A172 (cell line): ENCODE results near the gene RAB38. TPM values are rescaled to one million over a fixed set of nuclear protein-coding genes. Genes with fewer than 3 reads are reported as not detected.

Source experiments
- DNase-seq: peaks from one replicate; pipeline ENCODE4 v3.0.0-alpha.2; 2015; ENCODE audit warnings: low spot score
- total RNA-seq: library from RNA; depleted of rRNA; stranded (reverse); fragments of >200 nt; shearing (Covaris generic); gene quantifications from 2 replicates; pipeline ENCODE4 v1.2.3, GENCODE V29; 2014; rRNA removed

The RAB38 gene
- total RNA-seq, 1 experiment from 2014 or later: not detected

DNA sequence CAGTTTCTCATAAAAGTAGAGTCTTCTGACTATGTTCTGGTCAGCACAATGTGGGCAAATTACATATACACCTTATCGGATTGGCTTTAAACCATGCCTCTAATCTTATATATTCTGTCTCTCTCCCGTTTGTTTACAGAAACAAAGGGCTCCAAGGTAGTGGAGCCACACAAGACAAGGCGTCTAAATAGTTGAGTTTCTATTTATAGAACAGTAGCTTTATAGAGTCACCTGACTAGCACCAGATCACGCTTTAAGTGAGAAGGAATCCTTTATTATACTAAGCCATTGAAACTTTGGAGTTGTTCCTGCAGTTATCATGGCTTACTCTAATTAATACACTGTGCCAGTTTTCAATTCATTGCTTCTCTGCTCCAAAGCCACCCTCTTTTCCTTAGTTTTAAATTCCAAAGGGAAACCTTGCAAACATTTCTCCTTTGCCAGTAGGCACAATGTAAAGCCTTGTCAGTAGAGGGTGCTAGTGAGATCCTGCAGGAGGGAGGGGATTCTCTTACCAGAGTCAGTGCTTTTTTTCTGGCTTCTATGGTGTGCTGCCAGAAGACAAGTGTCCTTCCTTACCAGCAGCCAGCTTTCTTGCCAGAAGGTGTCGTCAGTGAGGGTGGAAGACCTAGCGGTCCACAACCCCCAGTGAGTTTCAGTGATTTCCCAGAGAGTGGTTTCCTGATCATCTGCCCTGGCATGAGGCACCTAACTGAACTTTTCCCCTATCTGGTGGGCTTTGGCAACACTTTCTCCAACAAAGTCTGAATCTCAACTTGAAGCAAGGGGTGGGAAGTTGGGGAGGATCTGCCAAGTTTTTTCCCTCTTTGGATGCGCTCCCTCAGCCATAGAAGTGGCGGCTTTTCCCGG lies 71.7 kb downstream of the RAB38 start:
- DNase-seq: peak; percentile 77

DNA sequence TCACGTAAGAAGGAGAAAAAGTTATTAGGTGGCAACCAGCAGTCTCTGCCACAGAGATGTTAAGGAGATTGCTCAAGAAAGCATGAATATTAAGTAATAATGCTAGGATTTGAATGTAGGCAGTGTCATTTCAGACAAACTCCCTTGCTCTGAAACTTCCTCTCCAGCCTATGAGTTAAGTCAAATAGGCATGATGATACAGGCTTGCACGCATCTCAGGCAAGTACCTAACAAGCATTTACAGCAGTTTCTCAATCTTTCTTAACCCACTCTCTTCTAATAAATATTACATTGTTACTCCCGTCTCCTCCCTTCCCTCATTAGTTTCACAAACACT lies 72.7 kb downstream of the RAB38 start:
- no peak for DNase-seq

GRCh38 chr11:88101881-88102597 lies 73.2 kb downstream of the RAB38 start:
- no peak for DNase-seq

- no peak for DNase-seq
These were observed 75.1 kb downstream of the RAB38 start for GRCh38 chr11:88100151-88100550.

DNA sequence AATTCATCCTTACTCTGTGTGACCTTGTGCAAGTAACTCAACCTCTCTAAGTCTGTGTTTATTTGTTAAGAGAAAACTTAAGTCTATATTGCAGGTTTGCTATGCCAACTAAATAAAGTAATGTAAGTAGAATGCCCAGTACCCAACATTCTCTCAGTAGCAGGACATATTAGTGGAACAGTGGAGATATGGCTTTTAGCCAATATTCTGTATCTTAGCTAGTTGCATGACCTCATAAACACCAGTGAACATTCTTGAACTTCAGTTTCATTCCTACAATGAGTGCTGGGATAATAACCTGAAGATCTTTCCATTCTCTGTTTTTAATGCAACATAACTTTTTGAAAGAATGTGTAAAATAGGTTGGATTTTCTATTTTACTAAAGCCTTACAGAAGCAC lies 77.0 kb downstream of the RAB38 start:
- no peak for DNase-seq

GRCh38 chr11:88089134-88089533 lies 86.1 kb downstream of the RAB38 start:
- no peak for DNase-seq

- DNase-seq: no peak
These were observed 87.9 kb downstream of the RAB38 start for GRCh38 chr11:88087337-88087736.

GRCh38 chr11:88086297-88086696 lies 88.9 kb downstream of the RAB38 start:
- DNase-seq: no peak

DNA sequence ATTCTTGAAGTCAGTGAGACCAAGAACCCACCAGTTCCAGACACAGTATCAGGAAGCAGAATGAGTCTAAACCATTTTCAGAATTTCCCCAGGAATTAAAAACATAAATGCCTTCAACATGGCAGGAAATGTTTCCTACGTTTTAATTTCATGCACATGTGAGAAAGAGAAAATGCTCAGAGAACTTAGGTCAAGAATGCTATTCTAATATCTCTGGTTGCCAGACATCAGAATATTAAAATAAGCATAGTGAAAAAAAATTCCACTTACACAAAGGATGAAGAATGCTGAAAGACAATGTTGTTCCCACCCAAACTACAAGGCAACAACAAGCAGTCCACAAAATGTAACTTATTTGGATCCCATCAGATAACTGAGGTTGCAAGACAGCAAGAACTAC lies 104.8 kb downstream of the RAB38 start:
- no peak for DNase-seq

DNA sequence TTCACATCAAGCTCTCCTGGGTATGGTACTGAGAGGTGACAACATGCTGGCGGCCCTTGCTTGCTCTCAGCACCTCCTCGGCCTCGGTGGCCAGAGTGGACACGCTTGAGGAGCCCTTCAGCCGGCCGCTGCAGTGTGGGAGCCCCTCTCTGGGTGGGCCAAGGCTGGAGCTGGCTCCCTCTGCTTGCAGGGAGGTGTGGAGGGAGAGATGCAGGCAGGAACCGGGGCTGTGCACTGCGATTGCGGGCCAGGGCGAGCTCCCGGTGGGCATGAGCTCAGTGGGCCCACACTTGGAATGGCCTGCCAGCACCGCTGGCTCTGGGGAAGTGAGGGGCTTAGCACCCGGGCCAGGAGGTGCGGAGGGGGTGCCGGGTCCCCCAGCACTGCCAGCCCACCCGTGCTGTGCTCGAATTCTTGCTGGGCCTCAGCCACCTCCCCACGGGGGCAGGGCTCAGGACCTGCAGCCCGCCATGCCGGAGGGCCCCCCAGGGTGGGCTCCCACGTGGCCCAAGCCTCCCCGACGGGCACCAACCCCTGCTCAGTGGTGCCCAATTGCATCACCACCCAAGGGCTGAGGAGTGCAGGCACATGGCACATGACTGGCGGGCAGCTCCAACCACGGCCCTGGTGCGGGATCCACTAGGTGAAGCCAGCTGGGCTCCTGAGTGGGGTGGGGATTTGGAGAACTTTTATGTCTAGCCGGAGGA lies 106.2 kb downstream of the RAB38 start:
- no peak for DNase-seq

GRCh38 chr11:88066090-88066489 lies 109.2 kb downstream of the RAB38 start:
- DNase-seq: no peak

GRCh38 chr11:88064097-88064705 lies 111.0 kb downstream of the RAB38 start:
- no peak for DNase-seq

Other genes with a start within 250 kb of the RAB38 start
- gene CTSC, start 162.3 kb upstream of the RAB38 start, total RNA-seq: 38.8 and 50.2 TPM in 2 replicates